Left renal cortex interstitium (tissue), 4 donors: ENCODE measurements around the gene ZDHHC12. TPM values are rescaled to one million over a fixed set of nuclear protein-coding genes. Genes with fewer than 3 reads are reported as not detected.

ENCODE experiments used
- DNase-seq, 4 donors: peaks; one replicate each; pipeline ENCODE4 v3.0.0-alpha.2; 2013; ENCODE audit warnings: low read depth in 4 of 4, low spot score in 2 of 4, missing footprints in 1 of 4
- polyA plus RNA-seq, 4 donors: library from polyadenylated mRNA; unstranded; fragments of 120-200 nt; gene quantifications; one replicate each; pipeline ENCODE4 v1.2.1, GENCODE V29; 2013; ENCODE audit not compliant: insufficient read length in 4 of 4

Gene ZDHHC12
- polyA plus RNA-seq, 4 donors: 15.6 to 26.2 (median 20.7) TPM

DNA sequence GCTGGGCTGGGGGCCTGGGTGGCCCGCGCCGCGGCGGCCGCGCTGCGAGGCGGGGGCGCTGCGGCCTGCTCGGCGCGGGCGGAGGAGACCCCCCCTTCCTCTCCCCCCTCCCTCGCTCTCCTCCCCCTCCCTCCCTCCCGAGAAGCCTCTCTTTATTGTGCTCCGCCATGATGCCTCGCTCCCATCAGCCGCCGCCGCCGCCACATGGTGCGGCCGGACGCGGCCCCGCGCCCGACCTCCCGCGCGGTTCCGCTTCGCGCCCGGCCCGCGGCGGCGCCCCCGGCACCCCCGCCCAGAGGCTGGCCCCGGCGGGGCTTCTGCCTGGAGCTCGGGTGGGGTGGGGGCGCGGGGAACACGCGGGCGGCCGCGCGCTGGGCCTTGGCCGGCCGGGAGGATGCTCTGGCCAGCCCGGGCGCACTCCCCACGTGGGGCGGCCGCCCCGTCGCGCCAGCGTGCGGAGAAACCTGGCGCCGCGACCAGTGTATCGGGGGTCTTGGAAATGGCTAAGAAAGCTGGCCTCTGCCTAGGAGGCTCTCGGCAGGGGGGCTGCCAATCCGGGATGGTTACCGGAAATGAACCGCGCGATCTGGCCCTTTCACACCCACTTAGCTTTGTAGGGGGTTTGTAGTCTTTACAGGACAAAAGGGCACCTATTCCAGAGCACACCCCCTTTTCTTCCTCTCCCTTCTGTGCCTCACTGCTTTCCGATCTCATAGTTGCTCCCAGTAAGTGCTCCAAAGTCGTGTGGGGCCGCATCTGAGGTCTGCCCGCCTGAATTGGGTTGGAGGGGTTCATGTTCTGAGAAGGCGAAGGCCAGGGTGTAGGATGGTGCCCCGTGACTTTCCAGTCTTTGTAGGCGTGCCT is 33.9 kb downstream of the ZDHHC12 start:
- DNase-seq: no peak

DNA sequence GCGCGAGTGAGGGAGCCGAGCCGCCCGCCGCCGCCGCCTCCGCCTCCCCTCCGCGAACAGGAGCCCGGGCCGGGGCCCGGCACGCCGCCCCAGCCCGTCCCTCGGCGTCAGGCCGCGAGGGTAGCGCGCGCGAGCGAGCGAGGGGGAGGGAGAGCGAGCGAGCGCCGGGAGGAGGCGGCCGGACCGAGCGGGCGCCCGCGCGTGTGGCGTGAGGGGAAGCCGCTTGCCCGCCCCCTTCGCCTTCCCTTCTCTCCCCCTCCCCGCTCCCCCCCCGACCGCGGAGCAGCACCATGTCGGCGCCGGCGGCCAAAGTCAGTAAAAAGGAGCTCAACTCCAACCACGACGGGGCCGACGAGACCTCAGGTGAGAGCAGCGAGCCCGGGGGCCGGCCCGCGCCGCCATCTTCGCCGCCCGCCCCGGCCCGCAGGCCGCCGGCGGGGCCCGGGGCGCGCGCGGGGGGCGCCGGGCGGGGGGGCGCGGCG is 34.6 kb downstream of the ZDHHC12 start:
- DNase-seq: peak in 1 of 4 donors; percentile 21

DNA sequence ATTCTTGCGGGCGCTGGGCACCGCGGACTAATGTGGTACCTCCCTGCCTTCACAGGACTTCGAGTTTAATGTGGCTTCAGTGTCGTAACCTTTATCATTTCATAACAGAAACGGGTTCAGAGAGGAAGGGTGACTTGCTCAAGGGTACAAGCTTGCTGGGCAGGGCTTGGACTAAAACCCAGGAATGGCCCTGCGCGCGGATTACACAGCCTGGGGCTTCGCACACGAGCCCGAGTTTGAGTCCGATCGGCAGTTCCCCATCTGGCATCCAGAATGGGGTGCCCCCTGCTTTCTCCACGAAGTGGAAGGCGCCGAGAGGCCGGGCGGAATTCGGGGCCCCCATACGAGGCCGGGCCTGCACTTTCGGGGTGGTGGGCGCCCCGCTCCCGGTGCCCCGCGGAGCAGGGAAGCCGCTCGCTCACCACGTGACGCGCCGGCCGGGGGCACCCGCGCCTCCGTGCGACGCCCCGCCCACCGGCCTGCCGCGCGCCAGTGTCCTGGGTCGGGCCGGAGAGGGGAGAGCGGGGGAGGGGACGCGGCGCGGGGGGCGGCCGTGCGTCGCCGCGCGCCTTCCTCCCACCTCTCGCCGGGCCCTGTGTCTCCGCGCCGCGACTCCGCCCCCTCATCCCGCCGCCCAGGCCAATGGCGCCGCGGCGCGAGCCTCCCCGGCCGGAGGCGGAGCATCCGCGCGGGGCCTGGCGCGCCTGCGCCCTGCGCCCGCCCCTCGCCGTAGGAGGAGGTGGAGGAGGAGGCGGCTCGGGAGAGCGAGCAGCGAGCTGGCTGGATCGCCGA is 35.2 kb downstream of the ZDHHC12 start, which contains the start of gene SET:
TSS of gene SET (plus strand) at position 722 of the 792 bp plus-strand sequence. CDS start 361 bp downstream, outside the sequence.
- DNase-seq: peak in 3 of 4 donors; percentile 86 to 94 (median 87)

DNA sequence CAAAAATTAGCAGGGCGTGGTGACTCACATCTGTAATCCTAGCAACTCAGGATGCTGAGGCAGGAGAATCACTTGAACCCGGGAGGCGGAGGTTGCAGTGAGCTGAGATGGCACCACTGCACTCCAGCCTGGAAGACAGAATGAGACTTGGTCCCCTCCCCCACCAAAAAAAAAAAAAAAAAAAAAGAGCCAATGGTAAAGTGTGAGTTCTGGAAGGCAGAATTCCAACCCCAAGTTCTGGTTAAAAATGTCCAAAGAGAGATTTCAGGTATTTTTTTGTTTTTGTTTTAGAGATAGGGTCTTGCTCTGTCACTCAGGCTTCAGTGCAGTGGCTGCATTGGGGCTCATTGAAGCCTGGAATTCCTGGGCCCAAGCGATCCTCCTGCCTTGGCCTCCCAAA is 36.5 kb downstream of the ZDHHC12 start:
- DNase-seq: no peak

DNA sequence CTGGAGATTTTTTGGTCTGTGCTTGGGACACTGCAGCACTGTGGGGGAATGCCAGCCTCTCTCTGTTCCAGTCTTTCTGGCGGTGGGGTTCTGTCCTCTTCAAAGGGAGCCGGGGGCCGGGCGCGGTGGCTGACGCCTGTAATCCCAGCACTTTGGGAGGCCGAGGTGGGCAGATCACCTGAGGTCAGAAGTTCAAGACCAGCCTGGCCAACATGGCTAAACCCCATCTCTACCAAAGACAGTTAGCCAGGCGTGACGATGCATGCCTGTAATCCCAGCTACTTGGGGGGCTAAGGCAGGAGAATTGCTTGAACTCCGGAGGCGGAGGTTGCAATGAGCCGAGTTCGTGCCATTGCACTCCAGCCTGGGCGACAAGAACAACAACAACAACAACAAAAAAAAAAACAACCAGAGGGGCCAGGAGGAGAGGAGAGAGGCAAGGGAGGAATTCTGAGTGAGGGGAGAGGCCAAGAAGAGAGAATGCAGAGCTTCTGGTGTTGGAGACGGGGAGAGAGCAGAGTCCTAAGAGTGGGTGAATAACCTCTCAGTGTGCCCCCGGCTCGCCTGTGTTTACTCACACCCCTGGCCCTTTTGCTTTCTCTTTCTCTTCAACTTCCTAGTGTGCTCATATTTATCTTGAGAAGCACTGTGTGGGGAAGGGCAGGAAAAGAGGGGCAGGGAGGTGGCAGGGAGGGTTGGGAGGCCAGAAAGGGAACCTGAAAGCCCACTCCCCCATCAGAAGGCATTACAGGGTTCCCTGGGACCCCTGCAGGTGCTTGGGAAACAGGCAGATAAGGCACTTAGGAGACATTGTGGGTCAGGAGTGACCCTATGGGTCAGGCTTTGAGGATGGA is 38.1 kb downstream of the ZDHHC12 start:
- DNase-seq: no peak

DNA sequence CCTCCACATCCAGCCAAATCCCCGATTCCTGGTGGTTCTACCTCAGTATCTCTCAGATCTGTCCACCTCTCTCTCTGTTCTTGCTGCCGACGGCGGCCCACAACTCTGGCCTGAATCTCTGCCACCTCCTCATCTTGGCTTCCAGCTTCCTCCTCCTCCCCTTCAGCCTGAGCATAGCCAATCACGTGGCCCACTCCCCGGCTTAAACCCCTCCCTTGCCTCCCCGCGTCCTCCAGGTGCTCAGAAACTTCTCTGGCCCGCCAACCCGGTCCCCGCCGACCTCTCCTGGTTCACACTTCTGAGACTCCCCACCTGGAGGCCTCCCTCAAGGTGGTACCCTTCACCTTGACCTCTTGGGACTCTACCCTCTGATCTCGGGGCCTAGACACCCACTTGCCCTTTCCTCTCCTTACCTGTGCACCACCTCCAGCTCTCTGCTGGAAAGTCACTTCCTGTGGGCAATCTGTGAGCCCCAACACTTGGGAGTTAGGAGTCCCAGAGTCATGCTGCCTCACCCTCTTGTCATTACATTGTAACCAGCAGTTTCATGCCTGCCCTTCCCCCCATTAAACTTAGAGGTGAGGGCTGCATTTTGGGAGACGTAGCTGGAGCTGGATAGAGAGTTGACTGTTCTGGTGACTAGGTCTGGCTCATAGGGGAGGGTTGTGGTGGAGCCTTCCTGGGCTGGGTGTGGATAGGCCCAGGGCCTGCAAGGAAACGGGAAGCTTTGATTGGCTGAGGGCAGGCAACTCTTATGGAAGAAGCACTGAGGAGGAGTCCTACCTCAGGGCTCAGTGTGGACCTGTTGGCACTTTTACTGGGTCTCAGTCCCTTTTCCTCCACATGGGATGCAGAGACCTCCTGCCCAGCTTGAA is 39.4 kb downstream of the ZDHHC12 start:
- peak in 2 of 4 donors; percentile 53 to 64 for DNase-seq

DNA sequence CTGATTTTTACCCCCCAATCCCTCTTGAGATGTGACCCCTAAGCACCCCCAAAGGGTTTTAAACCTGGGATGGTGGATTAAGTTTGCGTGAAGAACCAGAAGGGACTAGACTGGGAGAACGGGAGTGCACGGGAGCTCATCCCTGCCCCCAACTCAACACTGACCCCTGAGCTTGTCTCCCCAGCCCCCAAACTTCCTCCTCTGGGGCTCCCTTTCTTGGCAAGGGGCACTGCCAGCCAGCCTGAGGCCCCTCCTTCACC is 39.9 kb downstream of the ZDHHC12 start:
- peak in 1 of 4 donors; percentile 32 for DNase-seq

DNA sequence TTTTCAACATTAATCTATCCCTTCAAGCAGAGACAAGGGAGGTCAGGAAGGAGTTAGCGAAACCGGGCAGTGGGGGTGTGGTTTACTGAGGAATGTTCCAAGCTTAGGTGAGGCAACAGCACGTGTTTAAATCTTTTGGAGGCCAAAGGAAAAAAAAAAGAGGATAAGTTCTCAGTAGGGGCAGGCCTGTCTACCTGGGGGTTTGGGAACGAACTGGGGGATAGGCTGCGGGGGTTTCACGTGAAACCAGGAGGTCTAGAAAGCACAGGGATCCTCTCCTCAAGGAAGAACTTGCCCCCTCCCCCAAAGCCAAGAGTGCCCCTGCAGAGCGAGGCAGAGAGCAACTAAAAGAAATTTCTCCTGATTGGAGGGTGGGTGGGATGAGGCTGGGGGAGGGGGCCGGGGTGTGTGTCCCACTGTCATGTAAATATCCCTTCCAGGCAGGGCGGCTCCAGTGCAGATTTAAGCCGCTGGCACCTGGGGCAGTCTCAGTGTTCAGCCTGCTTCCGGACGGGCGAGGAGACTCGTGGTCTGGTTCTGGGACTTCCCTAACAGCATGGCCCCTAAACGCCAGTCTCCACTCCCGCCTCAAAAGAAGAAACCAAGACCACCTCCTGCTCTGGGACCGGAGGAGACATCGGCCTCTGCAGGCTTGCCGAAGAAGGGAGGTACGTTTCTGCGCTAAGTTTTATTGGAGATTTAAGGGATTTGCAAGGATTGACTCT is 40.4 kb downstream of the ZDHHC12 start:
- peak in 1 of 4 donors; percentile 16 for DNase-seq

DNA sequence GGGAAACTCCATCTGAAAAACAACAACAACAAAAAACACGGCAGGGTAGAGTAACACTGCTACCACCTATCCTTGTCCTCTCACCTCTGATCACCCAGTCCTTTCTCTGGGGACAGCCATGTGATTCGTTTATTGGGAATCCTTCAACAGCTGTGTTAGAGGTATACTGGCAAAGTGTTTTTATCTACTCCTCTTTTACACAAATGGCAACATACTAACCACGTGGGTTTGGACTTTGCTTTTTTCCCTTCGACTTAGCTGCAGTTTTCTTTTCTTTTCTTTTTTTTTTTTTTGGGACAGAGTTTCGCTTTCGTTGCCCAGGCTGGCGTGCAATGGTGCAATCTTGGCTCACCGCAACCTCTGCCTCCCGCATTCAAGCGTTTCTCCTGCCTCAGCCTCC is 46.1 kb downstream of the ZDHHC12 start:
- DNase-seq: no peak

DNA sequence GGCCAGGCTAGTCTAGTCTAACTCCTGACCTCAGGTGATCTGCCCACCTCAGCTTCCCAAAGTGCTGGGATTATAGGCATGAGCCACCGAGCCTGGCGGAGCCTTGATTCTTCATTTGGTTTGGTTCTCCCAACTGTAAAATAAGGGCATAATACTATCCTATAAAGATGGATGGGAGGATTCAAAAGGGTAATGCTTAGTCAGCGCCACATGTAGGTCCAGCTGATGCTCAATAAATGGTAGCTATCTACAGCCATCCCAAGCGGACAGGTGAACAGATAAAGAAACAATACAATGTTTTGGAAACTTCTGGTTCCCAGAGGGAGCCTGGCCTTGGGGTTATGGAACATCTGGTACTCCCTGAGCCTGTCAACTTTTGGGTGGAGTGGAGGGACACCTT is 48.5 kb downstream of the ZDHHC12 start:
- DNase-seq: no peak

Other genes with a start within 250 kb of the ZDHHC12 start
- 10 to 100 TPM; 27.9 to 30.9 (median 29.9) TPM for gene GLE1, start 219.4 kb downstream of the ZDHHC12 start, polyA plus RNA-seq
- 100 to 1,000 TPM; 286 to 440 (median 375) TPM for gene SPTAN1, start 171.5 kb downstream of the ZDHHC12 start, polyA plus RNA-seq
- gene DYNC2I2, start 67.3 kb downstream of the ZDHHC12 start, polyA plus RNA-seq: 10 to 100 TPM; 55.5 to 95.5 (median 78.0) TPM
- 100 to 1,000 TPM; 556 to 701 (median 612) TPM for gene SET, start 34.9 kb downstream of the ZDHHC12 start, polyA plus RNA-seq
- 10 to 100 TPM in 3 of 4 donors, 1 to 10 TPM in 1; 6.9 to 15.6 (median 12.5) TPM for gene PKN3, start 21.6 kb downstream of the ZDHHC12 start, polyA plus RNA-seq
- 10 to 100 TPM; 33.5 to 43.9 (median 37.0) TPM for gene ZER1, start 47.8 kb upstream of the ZDHHC12 start, polyA plus RNA-seq
- 10 to 100 TPM; 35.4 to 41.7 (median 37.4) TPM for gene TBC1D13, start 63.1 kb upstream of the ZDHHC12 start, polyA plus RNA-seq
- gene ENDOG, start 94.4 kb upstream of the ZDHHC12 start, polyA plus RNA-seq: 10 to 100 TPM in 2 of 4 donors, 1 to 10 TPM in 2; 6.8 to 16.4 (median 12.6) TPM
- 10 to 100 TPM; 31.8 to 52.4 (median 40.3) TPM for gene SPOUT1, start 105.7 kb upstream of the ZDHHC12 start, polyA plus RNA-seq
- gene KYAT1, start 157.8 kb upstream of the ZDHHC12 start, polyA plus RNA-seq: 10 to 100 TPM; 17.0 to 31.0 (median 25.5) TPM
- gene LRRC8A, start 158.0 kb upstream of the ZDHHC12 start, polyA plus RNA-seq: 10 to 100 TPM; 26.8 to 34.8 (median 30.8) TPM
- gene PHYHD1, start 196.9 kb upstream of the ZDHHC12 start, polyA plus RNA-seq: 10 to 100 TPM; 55.6 to 69.5 (median 62.4) TPM
- gene DOLK, start 223.5 kb upstream of the ZDHHC12 start, polyA plus RNA-seq: 10 to 100 TPM; 14.4 to 20.0 (median 16.8) TPM
- 10 to 100 TPM; 35.2 to 60.5 (median 47.4) TPM for gene NUP188, start 223.6 kb upstream of the ZDHHC12 start, polyA plus RNA-seq